A549 (cell line): ENCODE data around the gene EBF3.

Experiments
- BHLHE40 ChIP-seq: IDR thresholded peaks from 2 replicates; pipeline ENCODE4 v1.6.1; 2012; ENCODE audit warnings: low read depth, low read length, inconsistent platforms
- CEBPB ChIP-seq, 2 experiments: fragments of >200 bp in 1 of 2; sonication (Bioruptor Twin) in 1 of 2; formaldehyde crosslinking in 1 of 2; IDR thresholded peaks; 2 replicates each; pipeline ENCODE4 v1.6.1; 2012 to 2016
- CTCF ChIP-seq: fragments of >200 bp; sonication (Bioruptor Twin); formaldehyde crosslinking; IDR thresholded peaks from 3 replicates; pipeline ENCODE4 v1.5.1; 2016
- ELK1 ChIP-seq: fragments of 150-350 bp; IDR thresholded peaks from 2 replicates; pipeline ENCODE4 v1.6.1; 2014; ENCODE audit warnings: low read depth, mild to moderate bottlenecking, low read length
- EP300 ChIP-seq, 2 experiments: fragments of >200 bp; sonication (Bioruptor Twin); formaldehyde crosslinking; IDR thresholded peaks; 2 replicates in 1 of 2; 3 replicates in 1 of 2; pipeline ENCODE4 v1.6.1; 2016 to 2017
- HMGXB4 ChIP-seq: fragments of 250-450 bp; sonication (Bioruptor Pico); IDR thresholded peaks from 2 replicates; pipeline ENCODE4 v1.5.0; 2021; ENCODE audit warnings: mild to moderate bottlenecking, moderate library complexity, borderline replicate concordance
- JUN ChIP-seq, 2 experiments: fragments of >200 bp; sonication (Bioruptor Twin); formaldehyde crosslinking; IDR thresholded peaks; 2 replicates in 1 of 2; 3 replicates in 1 of 2; pipeline ENCODE4 v1.6.1; 2016 to 2017
- MAX ChIP-seq: IDR thresholded peaks from 2 replicates; pipeline ENCODE4 v1.6.1; 2012
- MAZ ChIP-seq: fragments of 150-350 bp; IDR thresholded peaks from 2 replicates; pipeline ENCODE4 v1.6.1; 2014; ENCODE audit warnings: antibody characterized with exemption, low read depth, low read length, borderline replicate concordance
- NR3C1 ChIP-seq: fragments of >200 bp; sonication (Bioruptor Twin); formaldehyde crosslinking; IDR thresholded peaks from 3 replicates; pipeline ENCODE4 v1.6.1; 2017
- REST ChIP-seq: fragments of 200-600 bp; sonication (generic); IDR thresholded peaks from 2 replicates; pipeline ENCODE4 v1.6.1; 2016; ENCODE audit warnings: antibody characterized with exemption, mild to moderate bottlenecking, moderate library complexity
- SMC3 ChIP-seq: fragments of >200 bp; sonication (Bioruptor Twin); formaldehyde crosslinking; IDR thresholded peaks from 3 replicates; pipeline ENCODE4 v1.6.1; 2018; ENCODE audit warnings: inconsistent platforms
- USF2 ChIP-seq: fragments of 450-650 bp; IDR thresholded peaks from 2 replicates; pipeline ENCODE4 v1.6.1; 2014; ENCODE audit warnings: antibody characterized with exemption

GRCh38 chr10:129880191-129880870, 83.7 kb downstream of the EBF3 start:
- no peak for TF ChIP-seq BHLHE40
- no peak for TF ChIP-seq MAX
- no peak for TF ChIP-seq REST
- TF ChIP-seq CTCF: no peak
- no peak for TF ChIP-seq SMC3
- TF ChIP-seq USF2: no peak
- TF ChIP-seq MAZ: no peak
- TF ChIP-seq NR3C1: no peak
- no peak for TF ChIP-seq CEBPB (IDR thresholded peaks at IDR 0.05)
- no peak for TF ChIP-seq EP300 (IDR thresholded peaks at IDR 0.05)
- TF ChIP-seq JUN (IDR thresholded peaks at IDR 0.05): no peak
- TF ChIP-seq ELK1: no peak
- no peak for TF ChIP-seq HMGXB4
